HepG2 (cell line): ENCODE measurements around the gene TOMM6. TPM values are rescaled to one million over a fixed set of nuclear protein-coding genes. Genes with fewer than 3 reads are reported as not detected.
A peak's percentile ranks its signal among the peaks of the same experiment; 100 is the strongest.

Experiments used
- ARHGAP35 ChIP-seq: sonication (generic); formaldehyde crosslinking; IDR thresholded peaks from 2 replicates; pipeline ENCODE4 v1.9.0; 2022; ENCODE audit warnings: mild to moderate bottlenecking, inconsistent platforms, moderate library complexity, missing genetic modification reagents, borderline replicate concordance
- ARNTL ChIP-seq: sonication (generic); formaldehyde crosslinking; IDR thresholded peaks from 2 replicates; pipeline ENCODE4 v1.4.0; 2020; ENCODE audit warnings: mild to moderate bottlenecking, missing genetic modification reagents
- CC2D1A ChIP-seq: sonication (generic); formaldehyde crosslinking; IDR thresholded peaks from 2 replicates; pipeline ENCODE4 v1.8.1; 2023; ENCODE audit warnings: mild to moderate bottlenecking, missing genetic modification reagents
- PITX1 ChIP-seq: sonication (generic); formaldehyde crosslinking; IDR thresholded peaks from 2 replicates; pipeline ENCODE4 v1.5.1; 2020; ENCODE audit warnings: mild to moderate bottlenecking, missing genetic modification reagents
- POLR2A ChIP-seq, 2 experiments: IDR thresholded peaks; 2 replicates each; pipeline ENCODE4 v1.6.1; 2011; ENCODE audit warnings: low read depth in 2 of 2, low read length in 2 of 2, mild to moderate bottlenecking in 1 of 2, moderate library complexity in 1 of 2; ENCODE audit not compliant: insufficient read depth in 1 of 2
- SMARCE1 ChIP-seq: fragments of 450-650 bp; IDR thresholded peaks from 2 replicates; pipeline ENCODE4 v1.6.1; 2017; ENCODE audit warnings: borderline replicate concordance
- ZNF225 ChIP-seq: sonication (generic); formaldehyde crosslinking; IDR thresholded peaks from 2 replicates; pipeline ENCODE4 v1.4.0; 2020; ENCODE audit warnings: mild to moderate bottlenecking, missing genetic modification reagents
- ZNF543 ChIP-seq: sonication (generic); formaldehyde crosslinking; IDR thresholded peaks from 2 replicates; pipeline ENCODE4 v1.4.0; 2020; ENCODE audit warnings: mild to moderate bottlenecking, missing genetic modification reagents
- polyA plus RNA-seq, 8 experiments: library from polyadenylated mRNA; depleted of rRNA in 3 of 8; stranded (reverse) in 7 of 8; unstranded in 1 of 8; fragments of >200 nt; fragmentation: Illumina TruSeq in 4 of 8; extraction: Trizol in 4 of 8; gene quantifications; 2 replicates each; pipeline versions ENCODE4 v1.2.1 to v1.2.3, GENCODE V29; 2011 to 2016; ENCODE audit warnings: low read depth in 4 of 8, missing spikeins in 1 of 8, mixed read lengths in 1 of 8; ENCODE audit not compliant: insufficient read depth in 1 of 8
- total RNA-seq, 5 experiments: library from RNA; depleted of rRNA; stranded (reverse); fragments of >200 nt; fragmentation: Illumina TruSeq; extraction: Trizol; gene quantifications; 2 replicates each; pipeline ENCODE4 v1.2.3, GENCODE V29; 2016; ENCODE audit warnings: low read depth in 1 of 5
- TF ChIP-seq, protein P1 (sequence below): sonication (generic); formaldehyde crosslinking; IDR thresholded peaks from 2 replicates; pipeline ENCODE4 v1.8.0; 2022; ENCODE audit warnings: mild to moderate bottlenecking, missing genetic modification reagents
- TF ChIP-seq, protein P2 (sequence below): IDR thresholded peaks from 2 replicates; pipeline ENCODE4 v1.6.1; 2016; ENCODE audit warnings: control low read depth
- TF ChIP-seq, protein P3 (sequence below): sonication (generic); formaldehyde crosslinking; IDR thresholded peaks from 2 replicates; pipeline ENCODE4 v1.5.1; 2020; ENCODE audit warnings: mild to moderate bottlenecking, missing genetic modification reagents
- TF ChIP-seq, protein P4 (sequence below): sonication (generic); formaldehyde crosslinking; IDR thresholded peaks from 2 replicates; pipeline ENCODE4 v1.5.0; 2020; ENCODE audit warnings: mild to moderate bottlenecking, missing genetic modification reagents, borderline replicate concordance
- TF ChIP-seq, protein P5 (sequence below): sonication (generic); formaldehyde crosslinking; IDR thresholded peaks from 2 replicates; pipeline ENCODE4 v1.4.0; 2020; ENCODE audit warnings: mild to moderate bottlenecking, low read depth, missing genetic modification reagents
- TF ChIP-seq, protein P6 (sequence below): sonication (generic); formaldehyde crosslinking; IDR thresholded peaks from 2 replicates; pipeline ENCODE4 v1.4.0; 2020; ENCODE audit warnings: missing genetic modification reagents

TOMM6 gene
- total and polyA plus RNA-seq, 2 of the 13 experiments (the other 11 are each of a cell fraction or from before 2014, with no cell fraction given), result 320 to 321 TPM

DNA sequence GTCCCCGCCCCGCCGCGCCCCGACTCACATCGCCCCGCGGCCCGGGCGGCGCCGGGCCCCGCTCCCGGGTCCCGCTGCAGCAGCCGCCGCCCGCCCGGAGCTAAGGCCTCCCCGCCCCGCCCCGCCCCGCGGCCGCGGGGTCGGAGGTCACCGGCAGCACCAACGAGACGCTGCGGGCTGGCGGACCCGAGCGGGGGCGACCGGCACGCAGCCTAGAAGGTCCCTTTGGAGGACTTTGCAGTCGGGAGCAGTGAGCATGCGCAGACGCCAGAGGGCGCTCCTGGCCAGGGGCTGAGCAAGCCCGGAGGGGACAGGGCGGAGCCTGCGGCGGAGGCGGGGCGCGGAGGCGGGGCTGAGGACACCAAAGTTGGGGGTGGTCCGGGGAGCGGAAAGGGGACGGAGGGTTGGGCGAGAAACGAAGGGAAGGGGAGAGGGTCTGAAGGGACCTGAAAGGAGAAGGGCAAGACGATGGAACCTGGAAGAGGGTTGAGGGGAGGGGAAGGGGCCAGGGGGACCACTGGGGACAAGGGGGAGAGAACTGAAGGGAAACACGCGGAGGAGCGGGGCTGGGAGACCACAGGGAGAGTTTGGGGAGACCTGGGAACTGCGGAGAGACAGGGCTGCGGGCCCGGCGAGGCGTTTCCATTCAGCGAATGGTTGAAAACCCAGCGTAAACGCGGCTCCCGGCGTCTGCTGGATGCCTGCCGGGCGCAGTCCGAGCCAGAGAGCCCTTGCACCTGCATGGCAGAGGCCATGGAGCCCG, 7.5 kb upstream of the TOMM6 start, which contains the start of gene FRS3 (continued):
- TF ChIP-seq ARHGAP35 (CRISPR knock-in tag) (peak; percentile 30), ZNF225 (CRISPR knock-in tag) (no peak), SMARCE1 (no peak), PITX1 (CRISPR knock-in tag) (peak; percentile 82), ZNF543 (CRISPR knock-in tag) (peak; percentile 62; the same call in 1 of the 2 replicates), ARNTL (CRISPR knock-in tag) (peak; percentile 70; the same call in 1 of the 2 replicates), POLR2A (IDR thresholded peaks at IDR 0.05; ENCODE audit: insufficient read depth in 1 of 2, low read depth in 2 of 2, low read length in 2 of 2) (no peak), CC2D1A (CRISPR knock-in tag) (no peak)
- TF ChIP-seq, protein P1, sequence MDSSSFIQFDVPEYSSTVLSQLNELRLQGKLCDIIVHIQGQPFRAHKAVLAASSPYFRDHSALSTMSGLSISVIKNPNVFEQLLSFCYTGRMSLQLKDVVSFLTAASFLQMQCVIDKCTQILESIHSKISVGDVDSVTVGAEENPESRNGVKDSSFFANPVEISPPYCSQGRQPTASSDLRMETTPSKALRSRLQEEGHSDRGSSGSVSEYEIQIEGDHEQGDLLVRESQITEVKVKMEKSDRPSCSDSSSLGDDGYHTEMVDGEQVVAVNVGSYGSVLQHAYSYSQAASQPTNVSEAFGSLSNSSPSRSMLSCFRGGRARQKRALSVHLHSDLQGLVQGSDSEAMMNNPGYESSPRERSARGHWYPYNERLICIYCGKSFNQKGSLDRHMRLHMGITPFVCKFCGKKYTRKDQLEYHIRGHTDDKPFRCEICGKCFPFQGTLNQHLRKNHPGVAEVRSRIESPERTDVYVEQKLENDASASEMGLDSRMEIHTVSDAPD, result no peak
- TF ChIP-seq, protein P2, sequence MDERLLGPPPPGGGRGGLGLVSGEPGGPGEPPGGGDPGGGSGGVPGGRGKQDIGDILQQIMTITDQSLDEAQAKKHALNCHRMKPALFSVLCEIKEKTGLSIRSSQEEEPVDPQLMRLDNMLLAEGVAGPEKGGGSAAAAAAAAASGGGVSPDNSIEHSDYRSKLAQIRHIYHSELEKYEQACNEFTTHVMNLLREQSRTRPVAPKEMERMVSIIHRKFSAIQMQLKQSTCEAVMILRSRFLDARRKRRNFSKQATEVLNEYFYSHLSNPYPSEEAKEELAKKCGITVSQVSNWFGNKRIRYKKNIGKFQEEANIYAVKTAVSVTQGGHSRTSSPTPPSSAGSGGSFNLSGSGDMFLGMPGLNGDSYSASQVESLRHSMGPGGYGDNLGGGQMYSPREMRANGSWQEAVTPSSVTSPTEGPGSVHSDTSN (CRISPR knock-in tag), result no peak
- TF ChIP-seq, protein P3, sequence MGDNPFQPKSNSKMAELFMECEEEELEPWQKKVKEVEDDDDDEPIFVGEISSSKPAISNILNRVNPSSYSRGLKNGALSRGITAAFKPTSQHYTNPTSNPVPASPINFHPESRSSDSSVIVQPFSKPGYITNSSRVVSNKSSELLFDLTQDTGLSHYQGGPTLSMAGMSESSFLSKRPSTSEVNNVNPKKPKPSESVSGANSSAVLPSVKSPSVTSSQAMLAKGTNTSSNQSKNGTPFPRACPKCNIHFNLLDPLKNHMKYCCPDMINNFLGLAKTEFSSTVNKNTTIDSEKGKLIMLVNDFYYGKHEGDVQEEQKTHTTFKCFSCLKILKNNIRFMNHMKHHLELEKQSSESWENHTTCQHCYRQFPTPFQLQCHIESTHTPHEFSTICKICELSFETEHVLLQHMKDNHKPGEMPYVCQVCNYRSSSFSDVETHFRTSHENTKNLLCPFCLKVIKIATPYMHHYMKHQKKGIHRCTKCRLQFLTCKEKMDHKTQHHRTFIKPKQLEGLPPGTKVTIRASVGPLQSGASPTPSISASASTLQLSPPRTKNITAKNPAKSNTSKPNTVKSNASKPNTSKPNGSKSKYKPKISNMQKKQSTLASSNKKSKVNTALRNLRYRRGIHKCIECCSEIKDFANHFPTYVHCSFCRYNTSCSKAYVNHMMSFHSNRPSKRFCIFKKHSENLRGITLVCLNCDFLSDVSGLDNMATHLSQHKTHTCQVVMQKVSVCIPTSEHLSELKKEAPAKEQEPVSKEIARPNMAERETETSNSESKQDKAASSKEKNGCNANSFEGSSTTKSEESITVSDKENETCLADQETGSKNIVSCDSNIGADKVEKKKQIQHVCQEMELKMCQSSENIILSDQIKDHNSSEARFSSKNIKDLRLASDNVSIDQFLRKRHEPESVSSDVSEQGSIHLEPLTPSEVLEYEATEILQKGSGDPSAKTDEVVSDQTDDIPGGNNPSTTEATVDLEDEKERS (CRISPR knock-in tag), result peak; percentile 80
- TF ChIP-seq, protein P4, sequence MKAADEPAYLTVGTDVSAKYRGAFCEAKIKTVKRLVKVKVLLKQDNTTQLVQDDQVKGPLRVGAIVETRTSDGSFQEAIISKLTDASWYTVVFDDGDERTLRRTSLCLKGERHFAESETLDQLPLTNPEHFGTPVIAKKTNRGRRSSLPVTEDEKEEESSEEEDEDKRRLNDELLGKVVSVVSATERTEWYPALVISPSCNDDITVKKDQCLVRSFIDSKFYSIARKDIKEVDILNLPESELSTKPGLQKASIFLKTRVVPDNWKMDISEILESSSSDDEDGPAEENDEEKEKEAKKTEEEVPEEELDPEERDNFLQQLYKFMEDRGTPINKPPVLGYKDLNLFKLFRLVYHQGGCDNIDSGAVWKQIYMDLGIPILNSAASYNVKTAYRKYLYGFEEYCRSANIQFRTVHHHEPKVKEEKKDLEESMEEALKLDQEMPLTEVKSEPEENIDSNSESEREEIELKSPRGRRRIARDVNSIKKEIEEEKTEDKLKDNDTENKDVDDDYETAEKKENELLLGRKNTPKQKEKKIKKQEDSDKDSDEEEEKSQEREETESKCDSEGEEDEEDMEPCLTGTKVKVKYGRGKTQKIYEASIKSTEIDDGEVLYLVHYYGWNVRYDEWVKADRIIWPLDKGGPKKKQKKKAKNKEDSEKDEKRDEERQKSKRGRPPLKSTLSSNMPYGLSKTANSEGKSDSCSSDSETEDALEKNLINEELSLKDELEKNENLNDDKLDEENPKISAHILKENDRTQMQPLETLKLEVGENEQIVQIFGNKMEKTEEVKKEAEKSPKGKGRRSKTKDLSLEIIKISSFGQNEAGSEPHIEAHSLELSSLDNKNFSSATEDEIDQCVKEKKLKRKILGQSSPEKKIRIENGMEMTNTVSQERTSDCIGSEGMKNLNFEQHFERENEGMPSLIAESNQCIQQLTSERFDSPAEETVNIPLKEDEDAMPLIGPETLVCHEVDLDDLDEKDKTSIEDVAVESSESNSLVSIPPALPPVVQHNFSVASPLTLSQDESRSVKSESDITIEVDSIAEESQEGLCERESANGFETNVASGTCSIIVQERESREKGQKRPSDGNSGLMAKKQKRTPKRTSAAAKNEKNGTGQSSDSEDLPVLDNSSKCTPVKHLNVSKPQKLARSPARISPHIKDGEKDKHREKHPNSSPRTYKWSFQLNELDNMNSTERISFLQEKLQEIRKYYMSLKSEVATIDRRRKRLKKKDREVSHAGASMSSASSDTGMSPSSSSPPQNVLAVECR (CRISPR knock-in tag), result peak; percentile 91; the same call in 1 of the 2 replicates
- TF ChIP-seq, protein P5, sequence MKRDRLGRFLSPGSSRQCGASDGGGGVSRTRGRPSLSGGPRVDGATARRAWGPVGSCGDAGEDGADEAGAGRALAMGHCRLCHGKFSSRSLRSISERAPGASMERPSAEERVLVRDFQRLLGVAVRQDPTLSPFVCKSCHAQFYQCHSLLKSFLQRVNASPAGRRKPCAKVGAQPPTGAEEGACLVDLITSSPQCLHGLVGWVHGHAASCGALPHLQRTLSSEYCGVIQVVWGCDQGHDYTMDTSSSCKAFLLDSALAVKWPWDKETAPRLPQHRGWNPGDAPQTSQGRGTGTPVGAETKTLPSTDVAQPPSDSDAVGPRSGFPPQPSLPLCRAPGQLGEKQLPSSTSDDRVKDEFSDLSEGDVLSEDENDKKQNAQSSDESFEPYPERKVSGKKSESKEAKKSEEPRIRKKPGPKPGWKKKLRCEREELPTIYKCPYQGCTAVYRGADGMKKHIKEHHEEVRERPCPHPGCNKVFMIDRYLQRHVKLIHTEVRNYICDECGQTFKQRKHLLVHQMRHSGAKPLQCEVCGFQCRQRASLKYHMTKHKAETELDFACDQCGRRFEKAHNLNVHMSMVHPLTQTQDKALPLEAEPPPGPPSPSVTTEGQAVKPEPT, result peak; percentile 28; the same call in 1 of the 2 replicates
- TF ChIP-seq, protein P6, sequence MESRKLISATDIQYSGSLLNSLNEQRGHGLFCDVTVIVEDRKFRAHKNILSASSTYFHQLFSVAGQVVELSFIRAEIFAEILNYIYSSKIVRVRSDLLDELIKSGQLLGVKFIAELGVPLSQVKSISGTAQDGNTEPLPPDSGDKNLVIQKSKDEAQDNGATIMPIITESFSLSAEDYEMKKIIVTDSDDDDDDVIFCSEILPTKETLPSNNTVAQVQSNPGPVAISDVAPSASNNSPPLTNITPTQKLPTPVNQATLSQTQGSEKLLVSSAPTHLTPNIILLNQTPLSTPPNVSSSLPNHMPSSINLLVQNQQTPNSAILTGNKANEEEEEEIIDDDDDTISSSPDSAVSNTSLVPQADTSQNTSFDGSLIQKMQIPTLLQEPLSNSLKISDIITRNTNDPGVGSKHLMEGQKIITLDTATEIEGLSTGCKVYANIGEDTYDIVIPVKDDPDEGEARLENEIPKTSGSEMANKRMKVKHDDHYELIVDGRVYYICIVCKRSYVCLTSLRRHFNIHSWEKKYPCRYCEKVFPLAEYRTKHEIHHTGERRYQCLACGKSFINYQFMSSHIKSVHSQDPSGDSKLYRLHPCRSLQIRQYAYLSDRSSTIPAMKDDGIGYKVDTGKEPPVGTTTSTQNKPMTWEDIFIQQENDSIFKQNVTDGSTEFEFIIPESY (CRISPR knock-in tag), result peak; percentile 88
